SK-N-SH treated with all-trans-retinoic acid at 6 μM for 48 hours (cell line): ENCODE data around the gene APPL1.

Experiments used
- ATAC-seq: fragments of 200-7000 bp; cut with Tn5 transposase; 3 replicates; pipeline ENCODE4 v1.9.1; 2020; ENCODE audit warnings: mild to moderate bottlenecking, moderate library complexity
- ARNTL ChIP-seq: fragments of 450-650 bp; formaldehyde crosslinking; IDR thresholded peaks from 2 replicates; pipeline ENCODE4 v1.5.0; 2020; ENCODE audit warnings: low read depth, mild to moderate bottlenecking, moderate library complexity, borderline replicate concordance
- BACH2 ChIP-seq: fragments of 250-450 bp; sonication (Bioruptor Pico); IDR thresholded peaks from 2 replicates; pipeline ENCODE4 v1.9.0; 2021; ENCODE audit warnings: mild to moderate bottlenecking, borderline replicate concordance
- CSDC2 ChIP-seq: fragments of 250-450 bp; sonication (Bioruptor Pico); IDR thresholded peaks from 2 replicates; pipeline ENCODE4 v1.5.0; 2020; ENCODE audit warnings: mild to moderate bottlenecking, moderate library complexity
- CSRNP3 ChIP-seq: fragments of 250-450 bp; sonication (Bioruptor Pico); IDR thresholded peaks from 2 replicates; pipeline ENCODE4 v1.5.1; 2021; ENCODE audit warnings: mild to moderate bottlenecking, moderate library complexity
- ESRRG ChIP-seq: fragments of 250-450 bp; sonication (Bioruptor Pico); IDR thresholded peaks from 2 replicates; pipeline ENCODE4 v1.6.1; 2021; ENCODE audit warnings: mild to moderate bottlenecking
- GLIS3 ChIP-seq: fragments of 250-450 bp; sonication (Bioruptor Pico); IDR thresholded peaks from 2 replicates; pipeline ENCODE4 v1.5.0; 2020; ENCODE audit warnings: mild to moderate bottlenecking, moderate library complexity
- ISL1 ChIP-seq: fragments of 250-450 bp; sonication (Bioruptor Pico); IDR thresholded peaks from 2 replicates; pipeline ENCODE4 v2.1.2; 2022; ENCODE audit warnings: mild to moderate bottlenecking, moderate library complexity
- RARB ChIP-seq: fragments of 250-450 bp; sonication (Bioruptor Pico); IDR thresholded peaks from 2 replicates; pipeline ENCODE4 v1.8.0; 2021; ENCODE audit warnings: mild to moderate bottlenecking, moderate library complexity
- TCF4 ChIP-seq: fragments of 250-450 bp; sonication (Bioruptor Pico); IDR thresholded peaks from 2 replicates; pipeline ENCODE4 v1.8.0; 2021; ENCODE audit warnings: mild to moderate bottlenecking, moderate library complexity, borderline replicate concordance
- TOX ChIP-seq: fragments of 250-450 bp; sonication (Bioruptor Pico); IDR thresholded peaks from 2 replicates; pipeline ENCODE4 v1.8.0; 2021; ENCODE audit warnings: mild to moderate bottlenecking, moderate library complexity, borderline replicate concordance
- ZC3H10 ChIP-seq: fragments of 250-450 bp; sonication (Bioruptor Pico); IDR thresholded peaks from 2 replicates; pipeline ENCODE4 v1.5.1; 2021; ENCODE audit warnings: mild to moderate bottlenecking, moderate library complexity
- ZFP30 ChIP-seq: fragments of 450-650 bp; formaldehyde crosslinking; IDR thresholded peaks from 2 replicates; pipeline ENCODE4 v1.5.0; 2022; ENCODE audit warnings: mild to moderate bottlenecking, moderate library complexity
- ZNF565 ChIP-seq: fragments of 450-650 bp; formaldehyde crosslinking; conservative IDR thresholded peaks from 2 replicates; pipeline ENCODE4 v1.5.0; 2020; ENCODE audit warnings: low read depth, mild to moderate bottlenecking, moderate library complexity
- ZNF70 ChIP-seq: fragments of 450-650 bp; formaldehyde crosslinking; IDR thresholded peaks from 2 replicates; pipeline ENCODE4 v1.5.0; 2020; ENCODE audit warnings: mild to moderate bottlenecking, moderate library complexity
- ZNF8 ChIP-seq: fragments of 450-650 bp; formaldehyde crosslinking; IDR thresholded peaks from 2 replicates; pipeline ENCODE4 v1.5.0; 2020; ENCODE audit warnings: mild to moderate bottlenecking, moderate library complexity
- TF ChIP-seq, protein P1 (sequence below): fragments of 250-450 bp; sonication (Bioruptor Pico); IDR thresholded peaks from 2 replicates; pipeline ENCODE4 v1.8.0; 2021; ENCODE audit warnings: low read depth, mild to moderate bottlenecking, moderate library complexity, borderline replicate concordance
- TF ChIP-seq, protein P2 (sequence below): fragments of 250-450 bp; sonication (Bioruptor Pico); IDR thresholded peaks from 2 replicates; pipeline ENCODE4 v1.5.0; 2020; ENCODE audit warnings: mild to moderate bottlenecking, moderate library complexity
- TF ChIP-seq, protein P3 (sequence below): fragments of 250-450 bp; sonication (Bioruptor Pico); IDR thresholded peaks from 2 replicates; pipeline ENCODE4 v1.8.0; 2020; ENCODE audit warnings: mild to moderate bottlenecking, moderate library complexity, borderline replicate concordance

The APPL1 gene

DNA sequence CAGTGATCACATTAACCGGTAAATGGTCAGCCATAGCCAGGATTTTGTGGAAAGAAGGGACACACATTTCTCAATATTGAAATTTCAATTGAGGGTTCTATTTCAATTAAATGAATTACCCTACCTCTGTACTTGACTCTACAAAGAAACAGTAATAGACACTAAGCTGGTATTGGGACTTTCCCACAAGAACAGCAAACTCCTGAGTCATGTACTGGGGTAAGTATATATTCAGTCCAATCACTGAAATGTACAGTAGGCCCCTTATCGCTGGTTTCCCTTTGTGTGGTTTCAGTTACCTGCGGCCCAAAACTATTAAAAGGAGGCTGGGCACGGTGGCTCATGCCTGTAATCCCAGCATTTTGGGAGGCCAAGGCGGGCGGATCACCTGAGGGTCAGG, 47.3 kb downstream of the APPL1 start:
- ATAC-seq, result no peak
- TF ChIP-seq CSRNP3 (CRISPR knock-in tag) (no peak), ZNF565 (no peak), ZC3H10 (CRISPR knock-in tag) (no peak), BACH2 (no peak), CSDC2 (no peak), TOX (CRISPR knock-in tag) (no peak), ARNTL (CRISPR knock-in tag) (no peak), GLIS3 (no peak), ZNF70 (no peak), ZNF8 (CRISPR knock-in tag) (no peak), ISL1 (no peak)
- TF ChIP-seq, protein P1, sequence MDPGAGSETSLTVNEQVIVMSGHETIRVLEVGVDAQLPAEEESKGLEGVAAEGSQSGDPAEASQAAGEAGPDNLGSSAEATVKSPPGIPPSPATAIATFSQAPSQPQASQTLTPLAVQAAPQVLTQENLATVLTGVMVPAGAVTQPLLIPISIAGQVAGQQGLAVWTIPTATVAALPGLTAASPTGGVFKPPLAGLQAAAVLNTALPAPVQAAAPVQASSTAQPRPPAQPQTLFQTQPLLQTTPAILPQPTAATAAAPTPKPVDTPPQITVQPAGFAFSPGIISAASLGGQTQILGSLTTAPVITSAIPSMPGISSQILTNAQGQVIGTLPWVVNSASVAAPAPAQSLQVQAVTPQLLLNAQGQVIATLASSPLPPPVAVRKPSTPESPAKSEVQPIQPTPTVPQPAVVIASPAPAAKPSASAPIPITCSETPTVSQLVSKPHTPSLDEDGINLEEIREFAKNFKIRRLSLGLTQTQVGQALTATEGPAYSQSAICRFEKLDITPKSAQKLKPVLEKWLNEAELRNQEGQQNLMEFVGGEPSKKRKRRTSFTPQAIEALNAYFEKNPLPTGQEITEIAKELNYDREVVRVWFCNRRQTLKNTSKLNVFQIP (CRISPR knock-in tag), result no peak
- TF ChIP-seq, protein P2, sequence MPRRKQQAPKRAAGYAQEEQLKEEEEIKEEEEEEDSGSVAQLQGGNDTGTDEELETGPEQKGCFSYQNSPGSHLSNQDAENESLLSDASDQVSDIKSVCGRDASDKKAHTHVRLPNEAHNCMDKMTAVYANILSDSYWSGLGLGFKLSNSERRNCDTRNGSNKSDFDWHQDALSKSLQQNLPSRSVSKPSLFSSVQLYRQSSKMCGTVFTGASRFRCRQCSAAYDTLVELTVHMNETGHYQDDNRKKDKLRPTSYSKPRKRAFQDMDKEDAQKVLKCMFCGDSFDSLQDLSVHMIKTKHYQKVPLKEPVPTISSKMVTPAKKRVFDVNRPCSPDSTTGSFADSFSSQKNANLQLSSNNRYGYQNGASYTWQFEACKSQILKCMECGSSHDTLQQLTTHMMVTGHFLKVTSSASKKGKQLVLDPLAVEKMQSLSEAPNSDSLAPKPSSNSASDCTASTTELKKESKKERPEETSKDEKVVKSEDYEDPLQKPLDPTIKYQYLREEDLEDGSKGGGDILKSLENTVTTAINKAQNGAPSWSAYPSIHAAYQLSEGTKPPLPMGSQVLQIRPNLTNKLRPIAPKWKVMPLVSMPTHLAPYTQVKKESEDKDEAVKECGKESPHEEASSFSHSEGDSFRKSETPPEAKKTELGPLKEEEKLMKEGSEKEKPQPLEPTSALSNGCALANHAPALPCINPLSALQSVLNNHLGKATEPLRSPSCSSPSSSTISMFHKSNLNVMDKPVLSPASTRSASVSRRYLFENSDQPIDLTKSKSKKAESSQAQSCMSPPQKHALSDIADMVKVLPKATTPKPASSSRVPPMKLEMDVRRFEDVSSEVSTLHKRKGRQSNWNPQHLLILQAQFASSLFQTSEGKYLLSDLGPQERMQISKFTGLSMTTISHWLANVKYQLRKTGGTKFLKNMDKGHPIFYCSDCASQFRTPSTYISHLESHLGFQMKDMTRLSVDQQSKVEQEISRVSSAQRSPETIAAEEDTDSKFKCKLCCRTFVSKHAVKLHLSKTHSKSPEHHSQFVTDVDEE (CRISPR knock-in tag), result no peak

- no peak for TF ChIP-seq TCF4
- no peak for TF ChIP-seq ISL1
- no peak for TF ChIP-seq GLIS3
- no peak for TF ChIP-seq ZFP30 (CRISPR knock-in tag)
- TF ChIP-seq, protein P3, sequence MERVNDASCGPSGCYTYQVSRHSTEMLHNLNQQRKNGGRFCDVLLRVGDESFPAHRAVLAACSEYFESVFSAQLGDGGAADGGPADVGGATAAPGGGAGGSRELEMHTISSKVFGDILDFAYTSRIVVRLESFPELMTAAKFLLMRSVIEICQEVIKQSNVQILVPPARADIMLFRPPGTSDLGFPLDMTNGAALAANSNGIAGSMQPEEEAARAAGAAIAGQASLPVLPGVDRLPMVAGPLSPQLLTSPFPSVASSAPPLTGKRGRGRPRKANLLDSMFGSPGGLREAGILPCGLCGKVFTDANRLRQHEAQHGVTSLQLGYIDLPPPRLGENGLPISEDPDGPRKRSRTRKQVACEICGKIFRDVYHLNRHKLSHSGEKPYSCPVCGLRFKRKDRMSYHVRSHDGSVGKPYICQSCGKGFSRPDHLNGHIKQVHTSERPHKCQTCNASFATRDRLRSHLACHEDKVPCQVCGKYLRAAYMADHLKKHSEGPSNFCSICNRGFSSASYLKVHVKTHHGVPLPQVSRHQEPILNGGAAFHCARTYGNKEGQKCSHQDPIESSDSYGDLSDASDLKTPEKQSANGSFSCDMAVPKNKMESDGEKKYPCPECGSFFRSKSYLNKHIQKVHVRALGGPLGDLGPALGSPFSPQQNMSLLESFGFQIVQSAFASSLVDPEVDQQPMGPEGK (CRISPR knock-in tag), result no peak
- no peak for TF ChIP-seq ZNF8 (CRISPR knock-in tag)
- no peak for TF ChIP-seq CSRNP3 (CRISPR knock-in tag)
- no peak for TF ChIP-seq BACH2
- TF ChIP-seq ZNF565, result no peak
- TF ChIP-seq, protein P1 (CRISPR knock-in tag), result no peak
- TF ChIP-seq, all 23 proteins: peak for 0
- no peak for ATAC-seq
Measured at GRCh38 chr3:57275393-57275792, 47.9 kb downstream of the APPL1 start.

DNA sequence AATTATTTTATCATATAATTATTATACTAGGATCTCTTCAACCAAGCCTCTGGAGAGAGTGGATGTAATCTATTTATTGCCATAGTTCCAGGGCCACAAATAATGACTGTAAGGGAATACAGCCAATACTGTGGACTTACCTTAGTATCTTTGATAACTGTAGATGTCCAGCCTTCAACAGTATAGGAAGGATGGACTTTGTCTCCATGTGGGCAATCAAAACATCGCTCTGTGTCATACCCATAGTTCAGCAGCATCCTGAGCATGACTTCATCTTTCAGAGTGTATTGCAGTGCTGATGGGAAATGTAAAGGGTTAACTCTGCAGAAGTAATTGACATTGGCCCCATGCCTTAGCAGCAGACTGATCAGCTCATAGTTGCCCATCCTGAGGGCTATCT, 50.7 kb downstream of the APPL1 start:
- ATAC-seq, result no peak
- no peak for TF ChIP-seq ZNF8 (CRISPR knock-in tag)
- no peak for TF ChIP-seq ISL1
- TF ChIP-seq, protein P3 (CRISPR knock-in tag), result no peak
- no peak for TF ChIP-seq TOX (CRISPR knock-in tag)
- no peak for TF ChIP-seq ESRRG (CRISPR knock-in tag)
- no peak for TF ChIP-seq RARB (CRISPR knock-in tag)
- no peak for TF ChIP-seq GLIS3
- no peak for TF ChIP-seq ZC3H10 (CRISPR knock-in tag)
